ENCODE measurements around the gene ETNPPL. TPM values are rescaled to one million over a fixed set of nuclear protein-coding genes. Genes with fewer than 3 reads are reported as not detected.

Gene ETNPPL
- total and polyA plus RNA-seq, 2 donors (not counting 3 experiments of a cell fraction or from before 2014, with no cell fraction given), result not detected

DNA sequence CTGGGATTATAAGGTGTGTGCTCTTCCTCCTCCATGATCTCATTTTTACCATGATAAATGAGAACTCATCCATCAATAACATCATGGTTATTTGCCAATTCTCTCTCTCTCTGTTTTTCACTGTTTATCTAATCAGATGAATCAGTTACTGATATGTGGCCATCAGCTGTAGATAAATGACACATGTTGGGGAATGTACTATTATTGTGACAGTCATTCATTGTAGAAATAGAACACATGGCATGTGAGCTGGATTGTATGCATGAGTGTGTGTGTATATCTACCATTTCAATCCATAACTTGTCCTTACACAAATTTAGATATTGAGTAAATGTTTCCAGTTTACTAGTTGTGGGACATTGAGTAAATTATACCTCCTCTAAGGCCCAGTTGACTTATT is 59.5 kb downstream of the ETNPPL start:
- no peaks in the 10 kb centered on the region for H3K9me3 ChIP-seq (replicated peaks; ENCODE audit: control insufficient read depth, insufficient read depth, low read length)
- intact Hi-C loops (cut with micrococcal nuclease) (no loop called here), dilution Hi-C loops (cut with MboI; ENCODE audit: extremely low pct_ligation_motif_present, low sequenced_read_pairs) (no loop called here)
- H3K9ac ChIP-seq (replicated peaks; ENCODE audit: extremely low read depth, insufficient read depth, low read length), result no peak overlapping the region
- H3K27me3 ChIP-seq (ENCODE audit: control insufficient read depth in 2 of 2, insufficient read depth in 2 of 2, low read length in 2 of 2), result peaks cover 0 to 4% of the 10 kb centered on the region in 2 experiments
- H3K4me1 ChIP-seq (ENCODE audit: control insufficient read depth, extremely low read depth, insufficient read depth, low read length), result no peaks in the 10 kb centered on the region
- no peaks in the 10 kb centered on the region for H3K79me2 ChIP-seq (ENCODE audit: control insufficient read depth, insufficient read depth, low read length)
- no peaks in the 10 kb centered on the region for H3K36me3 ChIP-seq (ENCODE audit: control insufficient read depth in 2 of 2, extremely low read depth in 1 of 2, insufficient read depth in 2 of 2, low read length in 2 of 2)
- H3K4me2 ChIP-seq (ENCODE audit: insufficient read depth, low read length), result no peak overlapping the region
- no peak overlapping the region for H2AFZ ChIP-seq (ENCODE audit: low read depth, low read length)
- no TSS peak for BruUV-seq (replicated peaks)
- H3K9me1 ChIP-seq (replicated peaks; ENCODE audit: control insufficient read depth, extremely low read depth, insufficient read depth, low read length), result no peaks in the 10 kb centered on the region
- ChIA-PET POLR2A (no interaction called here), CTCF (no interaction called here)
- no peak overlapping the region for H3K27ac ChIP-seq (ENCODE audit: insufficient read depth, low read depth, low read length)
- H3K4me3 ChIP-seq (replicated peaks in 1 of 3; ENCODE audit: insufficient read depth in 1 of 3, low read depth in 1 of 3, low read length in 3 of 3), result no peak overlapping the region
- DNase-seq (ENCODE audit: low read depth, low spot score) (no peak), FAIRE-seq (no peak)
- H4K20me1 ChIP-seq (replicated peaks; ENCODE audit: control insufficient read depth, extremely low read depth, insufficient read depth, low read length), result no peaks in the 10 kb centered on the region
- TF ChIP-seq FOS (IDR thresholded peaks at IDR 0.05; ENCODE audit: borderline replicate concordance, insufficient read depth, low read length), result no peak
- no peak for TF ChIP-seq POLR2AphosphoS5 (IDR thresholded peaks at IDR 0.05; ENCODE audit: insufficient read depth, low read depth, low read length)
- no peak for TF ChIP-seq GATA2 (IDR thresholded peaks at IDR 0.05; ENCODE audit: insufficient read depth, insufficient read length, low read depth, low read length)

DNA sequence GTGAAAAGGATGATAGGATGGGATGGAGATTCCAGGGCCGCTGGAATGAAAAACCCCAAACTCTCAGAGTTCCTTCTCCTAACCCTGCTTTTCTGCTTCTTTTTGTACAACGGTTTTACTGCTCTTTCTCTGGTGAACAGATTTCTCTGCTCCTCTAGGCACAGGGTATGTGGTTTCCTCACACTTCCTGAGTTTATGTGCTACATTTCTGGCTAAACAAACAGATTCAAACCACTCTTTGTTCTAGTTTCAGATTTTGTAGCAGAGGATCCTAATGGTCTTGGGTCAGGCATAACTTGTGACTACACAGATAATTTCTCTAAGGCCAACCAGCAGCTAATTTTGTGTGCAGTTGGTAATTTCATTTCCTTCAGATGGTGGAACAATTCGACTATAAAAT is 59.9 kb downstream of the ETNPPL start:
- Histone ChIP-seq H3K4me3 (replicated peaks in 1 of 3; ENCODE audit: insufficient read depth in 1 of 3, low read depth in 1 of 3, low read length in 3 of 3) (no peak overlapping the region), H3K9me1 (replicated peaks; ENCODE audit: control insufficient read depth, extremely low read depth, insufficient read depth, low read length) (no peaks in the 10 kb centered on the region), H3K9me3 (replicated peaks; ENCODE audit: control insufficient read depth, insufficient read depth, low read length) (no peaks in the 10 kb centered on the region), H4K20me1 (replicated peaks; ENCODE audit: control insufficient read depth, extremely low read depth, insufficient read depth, low read length) (no peaks in the 10 kb centered on the region), H3K4me2 (ENCODE audit: insufficient read depth, low read length) (no peak overlapping the region), H3K27me3 (ENCODE audit: control insufficient read depth in 2 of 2, insufficient read depth in 2 of 2, low read length in 2 of 2) (peaks cover 0 to 5% of the 10 kb centered on the region in 2 experiments), H3K36me3 (ENCODE audit: control insufficient read depth in 2 of 2, extremely low read depth in 1 of 2, insufficient read depth in 2 of 2, low read length in 2 of 2) (no peaks in the 10 kb centered on the region), H2AFZ (ENCODE audit: low read depth, low read length) (no peak overlapping the region), H3K9ac (replicated peaks; ENCODE audit: extremely low read depth, insufficient read depth, low read length) (no peak overlapping the region), H3K4me1 (ENCODE audit: control insufficient read depth, extremely low read depth, insufficient read depth, low read length) (no peaks in the 10 kb centered on the region), H3K79me2 (ENCODE audit: control insufficient read depth, insufficient read depth, low read length) (no peaks in the 10 kb centered on the region), H3K27ac (ENCODE audit: insufficient read depth, low read depth, low read length) (no peak overlapping the region)
- intact Hi-C loops (cut with micrococcal nuclease), result no loop called here
- FAIRE-seq (no peak), DNase-seq (ENCODE audit: low read depth, low spot score) (no peak)
- dilution Hi-C loops (cut with MboI; ENCODE audit: extremely low pct_ligation_motif_present, low sequenced_read_pairs), result no loop called here
- ChIA-PET POLR2A (no interaction called here), CTCF (no interaction called here)
- BruUV-seq (replicated peaks), result no TSS peak
- TF ChIP-seq, protein P1, sequence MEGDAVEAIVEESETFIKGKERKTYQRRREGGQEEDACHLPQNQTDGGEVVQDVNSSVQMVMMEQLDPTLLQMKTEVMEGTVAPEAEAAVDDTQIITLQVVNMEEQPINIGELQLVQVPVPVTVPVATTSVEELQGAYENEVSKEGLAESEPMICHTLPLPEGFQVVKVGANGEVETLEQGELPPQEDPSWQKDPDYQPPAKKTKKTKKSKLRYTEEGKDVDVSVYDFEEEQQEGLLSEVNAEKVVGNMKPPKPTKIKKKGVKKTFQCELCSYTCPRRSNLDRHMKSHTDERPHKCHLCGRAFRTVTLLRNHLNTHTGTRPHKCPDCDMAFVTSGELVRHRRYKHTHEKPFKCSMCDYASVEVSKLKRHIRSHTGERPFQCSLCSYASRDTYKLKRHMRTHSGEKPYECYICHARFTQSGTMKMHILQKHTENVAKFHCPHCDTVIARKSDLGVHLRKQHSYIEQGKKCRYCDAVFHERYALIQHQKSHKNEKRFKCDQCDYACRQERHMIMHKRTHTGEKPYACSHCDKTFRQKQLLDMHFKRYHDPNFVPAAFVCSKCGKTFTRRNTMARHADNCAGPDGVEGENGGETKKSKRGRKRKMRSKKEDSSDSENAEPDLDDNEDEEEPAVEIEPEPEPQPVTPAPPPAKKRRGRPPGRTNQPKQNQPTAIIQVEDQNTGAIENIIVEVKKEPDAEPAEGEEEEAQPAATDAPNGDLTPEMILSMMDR (IDR thresholded peaks at IDR 0.05; ENCODE audit: extremely low read depth in 1 of 2, insufficient read depth in 1 of 2, low read depth in 1 of 2, low read length in 2 of 2), result no peak
- no peak for TF ChIP-seq POLR2AphosphoS5 (IDR thresholded peaks at IDR 0.05; ENCODE audit: insufficient read depth, low read depth, low read length)
- no peak for TF ChIP-seq POLR2A (IDR thresholded peaks at IDR 0.05; ENCODE audit: low read depth, low read length)
- TF ChIP-seq, protein P2, sequence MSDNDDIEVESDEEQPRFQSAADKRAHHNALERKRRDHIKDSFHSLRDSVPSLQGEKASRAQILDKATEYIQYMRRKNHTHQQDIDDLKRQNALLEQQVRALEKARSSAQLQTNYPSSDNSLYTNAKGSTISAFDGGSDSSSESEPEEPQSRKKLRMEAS (IDR thresholded peaks at IDR 0.05; ENCODE audit: insufficient read depth, insufficient read length), result no peak
- no peak for TF ChIP-seq EZH2 (IDR thresholded peaks at IDR 0.05; ENCODE audit: borderline replicate concordance, low read depth, low read length, severe bottlenecking)
- no peak for TF ChIP-seq MYC (IDR thresholded peaks at IDR 0.05; ENCODE audit: low read depth, low read length)
- no peak for TF ChIP-seq GATA2 (IDR thresholded peaks at IDR 0.05; ENCODE audit: insufficient read depth, insufficient read length, low read depth, low read length)

All from endothelial cell of umbilical vein (primary cell).